ENCODE measurements around the gene AMMECR1L.
"Not testable (repeated sequence)": the region's sequence is repeated elsewhere in the genome, so short reads cannot be mapped to it uniquely, and the experiment has no call there.

AMMECR1L gene

GRCh38 chr2:127887082-127887775, 1.5 kb upstream of the AMMECR1L start:
- no peak for DNase-seq (ENCODE audit: low spot score)

DNA sequence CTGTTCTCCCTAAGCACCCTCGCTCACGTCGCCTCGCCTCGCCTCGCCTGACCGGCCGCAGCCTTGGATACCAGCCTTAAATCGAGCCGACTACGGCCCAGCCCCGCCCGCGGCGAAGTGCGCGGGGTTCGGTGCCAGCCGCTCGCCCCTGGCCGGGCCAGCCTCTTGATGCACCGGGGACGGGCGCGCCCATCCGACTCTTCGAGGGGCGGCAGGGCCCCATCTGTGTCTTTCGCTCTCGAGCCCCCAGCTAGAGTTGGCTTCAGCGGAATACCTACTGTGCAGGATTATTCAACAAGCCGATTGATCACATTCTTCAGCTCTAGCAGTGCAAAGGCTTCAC, 808 bp upstream of the AMMECR1L start:
- DNase-seq (ENCODE audit: low spot score): not testable (repeated sequence)

DNA sequence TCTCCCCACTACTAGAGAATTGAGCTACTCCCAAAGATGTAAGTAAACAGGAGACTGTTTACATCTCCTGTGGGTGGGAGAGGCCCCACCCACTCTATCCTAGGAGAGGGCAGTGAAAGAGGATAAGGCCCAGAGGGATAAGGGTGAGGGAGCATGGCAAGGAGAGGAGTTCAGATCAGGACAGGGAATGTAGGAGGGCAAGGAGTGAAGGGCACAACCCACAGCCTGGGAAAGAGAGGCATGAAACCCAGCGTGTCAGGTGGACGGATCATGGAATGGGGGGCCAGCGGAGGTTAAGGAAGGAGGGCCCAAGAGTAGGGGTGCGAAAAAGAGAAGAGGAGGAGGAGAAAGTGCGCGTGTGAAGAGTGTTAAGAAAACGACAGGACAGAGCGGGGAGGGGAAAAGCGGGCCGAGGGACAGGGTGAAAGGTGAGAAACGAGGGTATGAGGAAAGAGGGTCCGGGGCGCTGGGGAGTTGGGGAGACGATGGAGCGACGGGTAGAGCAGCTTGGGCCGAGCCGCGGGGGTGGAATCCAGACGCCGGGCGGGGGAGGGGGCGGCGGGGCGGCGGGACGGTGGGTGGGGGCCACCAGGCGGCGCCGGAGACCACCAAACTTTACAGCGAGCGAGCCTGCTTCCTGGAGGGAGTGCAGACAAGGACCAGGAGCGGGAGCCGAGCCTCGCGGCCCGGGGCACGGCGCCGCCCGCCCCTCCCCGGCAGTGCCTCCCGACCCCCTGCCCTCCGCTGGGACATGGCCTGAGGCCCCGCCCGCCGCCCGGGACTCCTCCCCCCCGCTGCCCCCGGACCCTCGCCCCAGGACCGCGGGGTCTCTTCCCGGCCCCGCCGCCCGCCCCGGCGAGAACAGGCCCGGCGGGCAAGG, 655 bp downstream of the AMMECR1L start:
- not testable (repeated sequence) for DNase-seq (ENCODE audit: low spot score)

- DNase-seq (ENCODE audit: low spot score): peak; percentile 56
Observed at GRCh38 chr2:127884436-127884835, 1.3 kb downstream of the AMMECR1L start.

DNA sequence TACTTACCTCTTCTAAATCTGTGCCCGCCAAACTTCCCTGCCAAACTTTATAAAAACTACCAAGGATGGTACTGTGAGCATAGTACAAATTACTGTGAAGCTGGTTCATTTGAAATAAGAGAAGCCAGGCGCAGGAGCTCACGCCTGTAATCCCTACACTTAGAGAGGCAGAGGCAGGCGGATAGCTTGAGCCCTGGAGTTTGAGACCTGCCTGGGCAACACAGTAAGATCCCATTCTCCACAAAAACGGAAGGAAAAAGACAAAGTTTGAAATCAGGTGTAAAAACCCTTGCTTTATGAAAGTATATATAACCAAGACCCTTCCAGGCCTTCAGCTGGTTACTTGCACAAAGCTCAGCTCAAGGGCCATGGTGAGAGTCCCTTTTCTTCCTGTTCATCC, 5.9 kb downstream of the AMMECR1L start:
- no peak for DNase-seq (ENCODE audit: low spot score)

DNA sequence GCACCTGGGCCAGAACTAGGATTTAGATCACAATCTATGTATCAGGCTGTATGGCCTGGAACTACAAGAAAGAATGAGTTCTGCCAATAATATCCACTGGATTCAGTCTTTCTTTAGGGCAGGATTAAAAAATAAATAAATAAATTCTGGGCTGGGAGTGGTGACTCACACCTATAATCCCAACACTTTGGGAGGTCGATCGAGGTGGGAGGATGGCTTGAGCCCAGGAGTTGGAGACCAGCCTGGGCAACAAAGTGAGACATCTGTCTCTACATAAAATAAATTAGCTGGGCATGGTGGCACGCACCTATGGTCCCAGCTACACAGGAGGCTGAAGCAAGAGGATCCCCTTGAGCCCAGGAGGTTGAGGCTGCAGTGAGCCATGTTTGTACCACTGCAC, 8.1 kb downstream of the AMMECR1L start:
- DNase-seq (ENCODE audit: low spot score): no peak

DNA sequence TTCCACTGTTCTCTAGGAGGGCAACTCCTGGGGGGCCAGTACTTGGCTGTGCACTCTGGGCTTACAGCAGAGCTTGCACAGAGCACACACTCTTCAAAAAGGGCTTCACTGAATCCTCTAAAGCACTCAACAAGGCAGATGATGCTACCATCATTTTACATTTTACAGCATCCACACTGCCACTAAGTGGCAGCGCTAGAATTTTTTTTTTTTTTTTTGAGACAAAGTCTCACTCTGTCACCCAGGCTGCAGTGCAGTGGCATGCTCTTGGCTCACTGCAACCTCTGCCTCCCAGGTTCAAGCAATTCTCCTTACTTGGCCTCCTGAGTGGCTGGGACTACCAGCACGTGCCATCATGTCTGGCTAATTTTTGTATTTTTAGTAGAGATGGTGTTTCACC, 8.6 kb downstream of the AMMECR1L start:
- no peak for DNase-seq (ENCODE audit: low spot score)

- DNase-seq (ENCODE audit: low spot score): no peak
Observed at GRCh38 chr2:127874378-127875269, 11.1 kb downstream of the AMMECR1L start.

DNA sequence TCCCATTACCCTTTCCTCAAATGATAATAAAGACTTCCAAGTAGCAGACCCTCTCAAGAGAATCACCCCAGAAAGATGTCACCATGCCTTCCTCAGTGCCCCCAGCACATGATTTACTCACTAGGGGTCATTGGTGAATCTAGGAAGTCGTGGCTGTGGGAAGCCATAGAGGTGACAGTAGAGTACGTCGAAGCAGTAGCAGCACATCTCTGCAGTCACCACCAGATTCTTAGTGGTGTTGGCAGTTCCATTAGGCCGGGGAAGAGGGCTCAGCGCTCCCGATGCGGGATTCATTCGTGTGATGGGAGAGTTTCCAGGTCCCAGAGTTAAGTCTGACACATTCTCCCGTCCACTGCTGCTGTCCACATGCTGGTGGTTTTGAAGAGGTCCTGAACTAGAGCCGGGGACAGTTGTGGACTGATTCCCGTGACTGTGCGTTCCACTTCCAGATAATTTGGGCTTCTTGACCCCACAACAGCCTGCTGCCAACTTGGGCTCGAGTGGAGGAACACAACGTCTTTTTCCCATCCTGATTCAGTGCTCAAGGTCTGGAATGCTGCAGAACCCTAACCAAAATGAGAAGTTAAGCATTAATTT, 12.0 kb downstream of the AMMECR1L start:
- DNase-seq (ENCODE audit: low spot score): no peak

DNA sequence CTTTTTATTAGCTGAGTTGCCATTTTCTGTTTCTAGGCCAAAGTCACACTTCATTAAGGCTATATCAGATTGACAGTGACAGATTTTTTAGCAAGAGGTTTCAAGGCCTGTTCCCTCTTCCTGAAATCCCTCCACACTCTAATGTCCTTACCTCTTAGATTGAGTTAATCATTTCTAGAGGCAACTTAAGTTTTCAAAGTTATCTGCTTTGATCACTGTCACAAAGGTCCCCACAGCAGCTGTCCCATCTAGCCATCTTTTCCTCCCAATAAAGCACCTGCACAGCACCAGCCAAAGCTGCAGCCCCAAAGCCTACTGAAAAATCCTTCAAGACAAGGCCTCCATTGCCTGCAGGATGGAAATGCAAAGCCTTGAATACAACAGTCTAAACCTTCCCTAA, 13.4 kb downstream of the AMMECR1L start:
- DNase-seq (ENCODE audit: low spot score): no peak

DNA sequence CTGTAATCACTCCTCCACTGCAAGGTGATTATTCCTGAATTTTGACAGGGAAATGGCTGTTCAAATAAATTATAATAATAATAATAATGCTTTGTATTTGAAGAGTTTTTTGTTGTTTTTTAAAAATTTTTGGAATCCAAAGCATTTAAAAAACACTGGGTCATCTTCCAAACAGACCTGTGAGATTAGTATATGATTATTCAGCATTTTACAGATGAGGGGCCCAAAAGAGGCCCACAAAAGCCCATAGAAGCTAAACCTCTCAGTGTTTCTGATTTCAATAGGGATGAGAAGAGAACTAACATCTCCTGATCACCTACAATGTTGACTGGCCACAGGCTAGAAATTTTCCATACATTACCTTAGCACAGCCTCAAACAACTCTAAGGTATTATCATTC, 19.8 kb downstream of the AMMECR1L start:
- DNase-seq (ENCODE audit: low spot score): no peak

DNA sequence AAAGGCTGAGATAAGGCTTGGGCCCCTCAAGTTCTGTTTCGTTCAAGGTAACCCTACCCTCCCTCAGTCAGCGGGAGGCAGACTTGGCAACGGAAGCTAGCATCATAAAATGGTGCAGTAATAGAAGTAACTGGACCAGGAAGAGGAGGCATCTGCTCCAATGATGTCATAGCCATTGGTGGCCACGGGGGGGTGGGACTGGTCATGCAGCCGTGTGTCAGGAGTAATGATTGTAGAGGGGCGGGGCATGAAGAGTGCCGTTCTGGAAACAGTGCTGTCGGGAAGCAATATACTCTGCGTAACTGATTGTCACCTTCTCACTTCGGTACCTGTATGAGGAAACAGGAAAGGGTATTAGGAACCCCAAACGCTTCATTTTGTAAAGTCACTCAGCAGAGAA, 20.9 kb downstream of the AMMECR1L start:
- peak; percentile 55 for DNase-seq (ENCODE audit: low spot score)

DNA sequence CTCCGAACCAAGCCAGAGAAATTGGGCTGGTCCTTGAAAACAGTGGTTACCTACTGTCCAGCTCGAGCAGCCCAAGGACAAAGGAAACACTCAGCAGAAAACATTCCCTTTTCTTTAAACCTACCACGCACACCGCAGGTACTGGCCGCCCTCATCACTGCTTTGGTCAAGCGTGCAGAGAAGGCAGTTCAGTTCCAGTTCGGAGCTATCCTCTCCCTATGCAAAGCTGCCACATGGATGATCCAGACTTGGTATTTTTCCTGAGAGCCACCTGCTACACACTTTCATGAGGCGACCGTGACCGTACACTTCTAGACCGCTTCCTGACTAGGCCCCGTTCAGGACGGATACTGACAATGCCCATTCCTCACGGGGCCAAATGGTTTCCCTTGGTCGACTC, 23.5 kb downstream of the AMMECR1L start:
- no peak for DNase-seq (ENCODE audit: low spot score)

DNA sequence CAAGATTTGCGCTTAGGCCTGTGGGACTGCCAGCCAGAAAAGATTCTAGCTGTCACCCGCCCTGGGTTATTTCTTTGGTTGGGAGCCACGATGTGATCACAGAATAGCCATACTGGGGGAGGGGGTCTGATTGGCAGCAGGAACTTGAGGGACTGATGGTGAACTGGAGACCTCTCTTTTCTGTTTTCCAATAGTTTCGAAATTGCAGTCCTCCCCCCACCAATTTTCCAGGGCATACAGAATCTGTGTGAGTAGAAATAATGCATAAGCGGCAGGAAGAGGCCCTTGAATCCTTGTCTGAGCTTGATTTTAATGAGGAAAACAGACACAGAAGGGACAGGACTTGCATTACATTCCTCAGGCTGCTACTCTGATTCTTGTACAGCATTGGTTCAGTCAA, 25.6 kb downstream of the AMMECR1L start:
- DNase-seq (ENCODE audit: low spot score): no peak

GRCh38 chr2:127859712-127860085, 26.1 kb downstream of the AMMECR1L start:
- DNase-seq (ENCODE audit: low spot score): no peak

DNA sequence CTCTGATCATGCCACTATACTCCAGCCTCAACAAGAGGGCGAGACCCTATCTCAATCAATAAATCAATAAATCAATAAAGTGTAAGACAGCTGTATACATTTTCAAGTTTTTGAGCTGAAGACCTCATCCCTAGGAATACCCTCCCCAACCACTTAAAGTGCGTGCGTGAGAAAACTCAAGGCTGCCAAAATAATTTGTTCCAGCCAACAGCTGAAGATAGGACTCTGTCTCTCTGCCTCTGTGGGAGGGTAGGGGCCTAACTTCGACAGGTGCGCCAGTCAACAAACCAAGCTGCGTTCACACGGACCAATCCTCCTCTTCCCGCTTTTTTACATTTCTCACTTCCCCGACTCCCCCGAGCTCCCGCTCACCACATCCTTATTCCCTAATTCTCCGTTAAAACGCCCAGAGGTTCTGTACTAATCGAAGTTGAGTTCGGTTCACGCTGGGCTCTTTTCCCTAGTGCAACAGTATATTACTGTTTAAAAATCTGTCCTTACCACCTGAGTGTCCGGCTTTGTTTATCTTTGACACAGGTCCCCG, 28.4 kb downstream of the AMMECR1L start:
- DNase-seq (ENCODE audit: low spot score): peak; percentile 24

GRCh38 chr2:127853671-127854070, 32.1 kb downstream of the AMMECR1L start:
- no peak for DNase-seq (ENCODE audit: low spot score)

DNA sequence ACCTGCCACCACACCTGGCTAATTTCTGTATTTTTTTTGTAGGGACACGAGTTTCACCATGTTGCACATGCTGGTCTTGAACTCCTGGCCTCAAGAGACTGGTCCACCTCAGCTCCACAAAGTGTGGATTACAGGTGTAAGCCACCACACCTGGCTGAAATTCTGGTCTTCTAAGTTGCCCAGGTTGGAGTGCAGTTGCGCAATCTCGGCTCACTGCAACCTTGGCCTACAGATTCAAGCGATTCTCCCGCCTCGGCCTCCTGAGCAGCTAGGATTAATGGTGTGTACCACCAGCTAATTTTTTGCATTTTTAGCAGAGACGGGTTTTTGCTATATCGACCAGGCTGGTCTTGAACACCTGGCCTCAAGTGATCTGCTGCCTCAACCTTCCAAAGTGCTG, 33.4 kb downstream of the AMMECR1L start:
- no peak for DNase-seq (ENCODE audit: low spot score)

DNA sequence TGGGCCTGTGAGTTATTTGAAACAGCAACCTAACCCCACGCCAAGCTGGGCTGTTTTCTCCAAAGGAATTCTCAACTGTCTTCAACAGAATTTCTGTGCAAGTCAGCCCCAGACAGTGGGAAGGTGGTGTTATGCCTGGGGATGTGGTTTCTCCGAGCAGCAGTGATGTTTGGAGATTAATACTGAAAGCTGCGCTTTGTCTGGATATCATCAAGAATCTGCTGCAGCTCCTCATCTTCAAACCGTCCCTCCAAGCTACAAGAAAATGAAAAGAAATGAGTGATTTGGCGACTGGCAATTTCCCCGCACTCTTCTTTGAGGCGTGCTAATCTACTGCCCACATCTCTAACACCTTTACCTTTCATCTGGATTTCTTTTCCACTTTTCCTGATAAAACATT, 37.8 kb downstream of the AMMECR1L start:
- no peak for DNase-seq (ENCODE audit: low spot score)

- no peak for DNase-seq (ENCODE audit: low spot score)
Observed at GRCh38 chr2:127844973-127845372, 40.8 kb downstream of the AMMECR1L start.

GRCh38 chr2:127843677-127844076, 42.1 kb downstream of the AMMECR1L start:
- DNase-seq (ENCODE audit: low spot score): no peak

Measured in AG20443 (cell line).